ENCODE data around the gene MUSK. TPM values are rescaled to one million over a fixed set of nuclear protein-coding genes. Genes with fewer than 3 reads are reported as not detected.

MUSK gene
- total RNA-seq, 1 experiment from 2014 or later = not detected

- BruUV-seq (replicated peaks) = no TSS peak
- no peaks in the 10 kb centered on the region for H3K27me3 ChIP-seq (ENCODE audit: control insufficient read depth, insufficient read depth, low read length)
- H3K36me3 ChIP-seq (ENCODE audit: control insufficient read depth, insufficient read depth, low read length) = no peaks in the 10 kb centered on the region
- H3K4me3 ChIP-seq (ENCODE audit: low read depth in 2 of 2, low read length in 2 of 2) = no peak overlapping the region
- ATAC-seq (no peak), DNase-seq (ENCODE audit: low read depth, low spot score) (no peak)
- intact Hi-C loops (cut with micrococcal nuclease; ENCODE audit: unreplicated experiment) = no loop called here
- CTCF ChIA-PET = no interaction called here
- in situ Hi-C loops (cut with HindIII; ENCODE audit: low pct_unique_long_range_greater_than_20kb, low sequenced_read_pairs) = no loop called here
- H3K9me3 ChIP-seq (ENCODE audit: control insufficient read depth, insufficient read depth, low read depth, low read length) = no peaks in the 10 kb centered on the region
- no peaks in the 10 kb centered on the region for H3K4me1 ChIP-seq (ENCODE audit: control insufficient read depth, insufficient read depth, low read length)
- no peak overlapping the region for H3K27ac ChIP-seq (ENCODE audit: low read length)
- TF ChIP-seq SIN3A (IDR thresholded peaks at IDR 0.05; ENCODE audit: borderline replicate concordance, insufficient read depth, low read depth, low read length) (no peak), TCF7L2 (IDR thresholded peaks at IDR 0.05; ENCODE audit: low read depth, low read length) (no peak), POLR2AphosphoS5 (IDR thresholded peaks at IDR 0.05; ENCODE audit: low read depth, low read length) (no peak), CTCF (IDR thresholded peaks at IDR 0.05) (no peak)
- TF ChIP-seq, protein P1, sequence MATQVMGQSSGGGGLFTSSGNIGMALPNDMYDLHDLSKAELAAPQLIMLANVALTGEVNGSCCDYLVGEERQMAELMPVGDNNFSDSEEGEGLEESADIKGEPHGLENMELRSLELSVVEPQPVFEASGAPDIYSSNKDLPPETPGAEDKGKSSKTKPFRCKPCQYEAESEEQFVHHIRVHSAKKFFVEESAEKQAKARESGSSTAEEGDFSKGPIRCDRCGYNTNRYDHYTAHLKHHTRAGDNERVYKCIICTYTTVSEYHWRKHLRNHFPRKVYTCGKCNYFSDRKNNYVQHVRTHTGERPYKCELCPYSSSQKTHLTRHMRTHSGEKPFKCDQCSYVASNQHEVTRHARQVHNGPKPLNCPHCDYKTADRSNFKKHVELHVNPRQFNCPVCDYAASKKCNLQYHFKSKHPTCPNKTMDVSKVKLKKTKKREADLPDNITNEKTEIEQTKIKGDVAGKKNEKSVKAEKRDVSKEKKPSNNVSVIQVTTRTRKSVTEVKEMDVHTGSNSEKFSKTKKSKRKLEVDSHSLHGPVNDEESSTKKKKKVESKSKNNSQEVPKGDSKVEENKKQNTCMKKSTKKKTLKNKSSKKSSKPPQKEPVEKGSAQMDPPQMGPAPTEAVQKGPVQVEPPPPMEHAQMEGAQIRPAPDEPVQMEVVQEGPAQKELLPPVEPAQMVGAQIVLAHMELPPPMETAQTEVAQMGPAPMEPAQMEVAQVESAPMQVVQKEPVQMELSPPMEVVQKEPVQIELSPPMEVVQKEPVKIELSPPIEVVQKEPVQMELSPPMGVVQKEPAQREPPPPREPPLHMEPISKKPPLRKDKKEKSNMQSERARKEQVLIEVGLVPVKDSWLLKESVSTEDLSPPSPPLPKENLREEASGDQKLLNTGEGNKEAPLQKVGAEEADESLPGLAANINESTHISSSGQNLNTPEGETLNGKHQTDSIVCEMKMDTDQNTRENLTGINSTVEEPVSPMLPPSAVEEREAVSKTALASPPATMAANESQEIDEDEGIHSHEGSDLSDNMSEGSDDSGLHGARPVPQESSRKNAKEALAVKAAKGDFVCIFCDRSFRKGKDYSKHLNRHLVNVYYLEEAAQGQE (IDR thresholded peaks at IDR 0.05; ENCODE audit: insufficient read depth in 1 of 2, low read depth in 2 of 2, low read length in 1 of 2) = no peak
- POLR2A ChIA-PET = no interaction called here
Measured at GRCh38 chr9:110776221-110776620, 107.6 kb downstream of the MUSK start.

- ATAC-seq = no peak
- no peak overlapping the region for H3K27ac ChIP-seq (ENCODE audit: low read length)
- no peak for DNase-seq (ENCODE audit: low read depth, low spot score)
Measured at GRCh38 chr9:110777196-110777875, 108.7 kb downstream of the MUSK start.

More at GRCh38 chr9:110777196-110777875, 108.7 kb downstream of the MUSK start:
- intact Hi-C loops (cut with micrococcal nuclease; ENCODE audit: unreplicated experiment) (no loop called here), in situ Hi-C loops (cut with HindIII; ENCODE audit: low pct_unique_long_range_greater_than_20kb, low sequenced_read_pairs) (no loop called here)
- no TSS peak for BruUV-seq (replicated peaks)
- H3K36me3 ChIP-seq (ENCODE audit: control insufficient read depth, insufficient read depth, low read length) = no peaks in the 10 kb centered on the region
- ChIA-PET CTCF (no interaction called here), POLR2A (no interaction called here)
- no peaks in the 10 kb centered on the region for H3K27me3 ChIP-seq (ENCODE audit: control insufficient read depth, insufficient read depth, low read length)
- H3K4me1 ChIP-seq (ENCODE audit: control insufficient read depth, insufficient read depth, low read length) = no peaks in the 10 kb centered on the region
- TF ChIP-seq, protein P1 (IDR thresholded peaks at IDR 0.05; ENCODE audit: insufficient read depth in 1 of 2, low read depth in 2 of 2, low read length in 1 of 2) = no peak
- no peak for TF ChIP-seq SIN3A (IDR thresholded peaks at IDR 0.05; ENCODE audit: borderline replicate concordance, insufficient read depth, low read depth, low read length)
- TF ChIP-seq TCF7L2 (IDR thresholded peaks at IDR 0.05; ENCODE audit: low read depth, low read length) = no peak
- TF ChIP-seq CTCF (IDR thresholded peaks at IDR 0.05) = no peak
- no peak for TF ChIP-seq POLR2AphosphoS5 (IDR thresholded peaks at IDR 0.05; ENCODE audit: low read depth, low read length)
- H3K9me3 ChIP-seq (ENCODE audit: control insufficient read depth, insufficient read depth, low read depth, low read length) = no peaks in the 10 kb centered on the region
- H3K4me3 ChIP-seq (ENCODE audit: low read depth in 2 of 2, low read length in 2 of 2) = no peak overlapping the region

Data from Panc1 (cell line).